SKM-1 treated with dmso at 0.1 percent for 144 hours (cell line): Measurements from ENCODE around the gene RAP1A.
A peak's percentile ranks its signal among the peaks of the same experiment; 100 is the strongest.

Source experiments
- DNase-seq: peaks from one replicate; lab custom pipeline; 2025; ENCODE audit not compliant: unreplicated experiment; lab: John Stamatoyannopoulos, UW

Gene RAP1A

GRCh38 chr1:111619635-111620440, at the start of gene RAP1A:
Gene RAP1A (plus strand): TSS chr1:111619789. CDS start chr1:111691361, 71,572 bp downstream.
- DNase-seq: peak; percentile 85

GRCh38 chr1:111569913-111570312, 49.7 kb upstream of the RAP1A start:
- no peak for DNase-seq

- DNase-seq: peak; percentile 27
These were observed 48.8 kb upstream of the RAP1A start for GRCh38 chr1:111570781-111571181.

GRCh38 chr1:111571239-111571638, 48.4 kb upstream of the RAP1A start:
- no peak for DNase-seq

GRCh38 chr1:111571987-111572386, 47.6 kb upstream of the RAP1A start:
- DNase-seq: no peak

- no peak for DNase-seq
These were observed 43.0 kb upstream of the RAP1A start for GRCh38 chr1:111576547-111576946.

- no peak for DNase-seq
These were observed 41.8 kb upstream of the RAP1A start for GRCh38 chr1:111577814-111578213.

- DNase-seq: no peak
These were observed 38.4 kb upstream of the RAP1A start for GRCh38 chr1:111581166-111581565.

- DNase-seq: no peak
These were observed 37.6 kb upstream of the RAP1A start for GRCh38 chr1:111582016-111582415.

- DNase-seq: no peak
These were observed 36.7 kb upstream of the RAP1A start for GRCh38 chr1:111582644-111583618.

GRCh38 chr1:111585447-111586086, 34.0 kb upstream of the RAP1A start:
- DNase-seq: no peak

GRCh38 chr1:111586112-111586511, 33.5 kb upstream of the RAP1A start:
- no peak for DNase-seq

- DNase-seq: no peak
These were observed 31.9 kb upstream of the RAP1A start for GRCh38 chr1:111587509-111588174.

- DNase-seq: no peak
These were observed 27.7 kb upstream of the RAP1A start for GRCh38 chr1:111591937-111592336.

GRCh38 chr1:111592389-111593361, 26.9 kb upstream of the RAP1A start:
- DNase-seq: no peak

- DNase-seq: no peak
These were observed 25.9 kb upstream of the RAP1A start for GRCh38 chr1:111593403-111594305.

GRCh38 chr1:111594306-111594693, 25.3 kb upstream of the RAP1A start:
- no peak for DNase-seq

GRCh38 chr1:111595807-111596206, 23.8 kb upstream of the RAP1A start:
- DNase-seq: no peak

- no peak for DNase-seq
These were observed 23.1 kb upstream of the RAP1A start for GRCh38 chr1:111596499-111596898.
